Upper lobe of left lung (tissue), 6 donors: ENCODE measurements around the gene DNAJB2. TPM values are rescaled to one million over a fixed set of nuclear protein-coding genes. Genes with fewer than 3 reads are reported as not detected.

ENCODE experiments used
- ATAC-seq, 2 donors: fragments of 200-7000 bp; cut with Tn5 transposase; one replicate each; pipeline ENCODE4 v1.9.1; 2022; ENCODE audit warnings: mild to moderate bottlenecking in 2 of 2, moderate library complexity in 2 of 2; ENCODE audit not compliant: low FRiP score in 2 of 2
- DNase-seq, 2 donors: peaks; one replicate each; pipeline ENCODE4 v3.0.0-alpha.2; 2019 to 2020
- H3K27ac ChIP-seq, 4 donors: fragments of 200-600 bp; sonication (generic); one replicate each; pipeline ENCODE4 v1.5.1; 2016 to 2019
- H3K27me3 ChIP-seq, 4 donors: fragments of 200-600 bp; sonication (generic); one replicate each; pipeline ENCODE4 v1.5.1; 2017 to 2019
- H3K36me3 ChIP-seq, 4 donors: fragments of 200-600 bp; sonication (generic); one replicate each; pipeline ENCODE4 v1.5.1; 2016 to 2019
- H3K4me1 ChIP-seq, 4 donors: fragments of 200-600 bp; sonication (generic); one replicate each; pipeline ENCODE4 v1.5.1; 2018 to 2019
- H3K4me3 ChIP-seq, 4 donors: fragments of 200-600 bp; sonication (generic); one replicate each; pipeline ENCODE4 v1.5.1; 2017 to 2019; ENCODE audit warnings: mild to moderate bottlenecking in 2 of 4, moderate library complexity in 1 of 4
- H3K9me3 ChIP-seq, 4 donors: fragments of 200-600 bp; sonication (generic); one replicate each; pipeline ENCODE4 v1.5.1; 2018 to 2019
- EP300 ChIP-seq, 4 donors: sonication (generic); formaldehyde crosslinking; IDR thresholded peaks; one replicate each; pipeline ENCODE4 v1.5.1; 2017; ENCODE audit warnings: antibody characterized with exemption in 4 of 4, control low read depth in 2 of 4
- POLR2A ChIP-seq, 4 donors: fragments of 450-650 bp; IDR thresholded peaks; one replicate each; pipeline ENCODE4 v1.5.1; 2016 to 2017; ENCODE audit warnings: antibody characterized with exemption in 4 of 4, mild to moderate bottlenecking in 2 of 4
- POLR2AphosphoS5 ChIP-seq, 2 donors: sonication (generic); formaldehyde crosslinking; IDR thresholded peaks; one replicate each; pipeline ENCODE4 v1.5.1; 2017; ENCODE audit warnings: antibody characterized with exemption in 2 of 2
- WGBS, 2 donors: methylation state at CpG; one replicate each; pipeline ENCODE4 v1.1.5; 2017 to 2018; 5-methylcytosine and 5-hydroxymethylcytosine counted together
- total RNA-seq, 6 donors: library from RNA; depleted of rRNA in 4 of 6; stranded (reverse); fragments of >200 nt in 4 of 6; gene quantifications; one replicate each; pipeline versions ENCODE4 v1.1.0 to v1.2.1, GENCODE V29; 2016 to 2021
- TF ChIP-seq, protein P1 (sequence below), 6 experiments: fragments of 450-650 bp in 4 of 6; fragments of 200-600 bp in 2 of 6; sonication (generic) in 2 of 6; IDR thresholded peaks; one replicate each; pipeline ENCODE4 v1.5.1; 2016 to 2019; ENCODE audit warnings: antibody characterized with exemption in 6 of 6
- donor health status: DM: no; HTN: no; CAD: no; lungs with moderate emphysema.
- donor health status: DM: no; HTN: yes; CAD: no; lungs with severe emphysema.

The DNAJB2 gene
- total RNA-seq, 6 donors from 2014 or later, result 58.6 to 86.1 (median 75.5) TPM

DNA sequence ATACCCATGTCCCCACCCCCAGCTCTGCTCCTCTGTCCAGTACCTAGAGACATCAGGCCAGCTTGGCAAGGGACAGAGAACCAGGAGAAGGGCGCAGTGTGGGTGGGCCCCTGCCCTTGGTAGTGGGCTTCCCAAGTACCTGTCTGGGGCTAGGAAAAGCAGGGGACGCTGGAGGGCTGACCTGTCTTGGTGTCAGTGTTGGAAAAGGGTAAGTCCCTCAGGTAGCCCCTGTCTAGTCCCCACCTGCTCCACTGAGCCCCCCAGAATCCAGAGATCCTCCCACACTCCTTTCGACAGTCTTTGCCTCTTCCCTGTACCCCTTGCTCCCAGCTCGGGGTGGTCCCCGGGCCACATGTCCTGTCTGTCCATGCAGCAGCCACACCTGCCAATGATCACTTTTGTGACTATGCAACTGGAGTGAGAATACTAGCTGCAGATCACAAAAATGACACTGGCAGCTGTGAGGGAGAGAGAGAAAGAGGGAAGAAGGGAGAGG is 14.6 kb downstream of the DNAJB2 start:
- H3K4me1 ChIP-seq, result peaks cover 8 to 13% (median 10%) of the 10 kb centered on the region in 4 donors
- H3K36me3 ChIP-seq, result no peaks in the 10 kb centered on the region
- ATAC-seq (no peak), DNase-seq (no peak)
- TF ChIP-seq POLR2AphosphoS5 (IDR thresholded peaks at IDR 0.05), result no peak
- no peak for TF ChIP-seq POLR2A (IDR thresholded peaks at IDR 0.05)
- no peak for TF ChIP-seq EP300 (IDR thresholded peaks at IDR 0.05)
- TF ChIP-seq, protein P1, sequence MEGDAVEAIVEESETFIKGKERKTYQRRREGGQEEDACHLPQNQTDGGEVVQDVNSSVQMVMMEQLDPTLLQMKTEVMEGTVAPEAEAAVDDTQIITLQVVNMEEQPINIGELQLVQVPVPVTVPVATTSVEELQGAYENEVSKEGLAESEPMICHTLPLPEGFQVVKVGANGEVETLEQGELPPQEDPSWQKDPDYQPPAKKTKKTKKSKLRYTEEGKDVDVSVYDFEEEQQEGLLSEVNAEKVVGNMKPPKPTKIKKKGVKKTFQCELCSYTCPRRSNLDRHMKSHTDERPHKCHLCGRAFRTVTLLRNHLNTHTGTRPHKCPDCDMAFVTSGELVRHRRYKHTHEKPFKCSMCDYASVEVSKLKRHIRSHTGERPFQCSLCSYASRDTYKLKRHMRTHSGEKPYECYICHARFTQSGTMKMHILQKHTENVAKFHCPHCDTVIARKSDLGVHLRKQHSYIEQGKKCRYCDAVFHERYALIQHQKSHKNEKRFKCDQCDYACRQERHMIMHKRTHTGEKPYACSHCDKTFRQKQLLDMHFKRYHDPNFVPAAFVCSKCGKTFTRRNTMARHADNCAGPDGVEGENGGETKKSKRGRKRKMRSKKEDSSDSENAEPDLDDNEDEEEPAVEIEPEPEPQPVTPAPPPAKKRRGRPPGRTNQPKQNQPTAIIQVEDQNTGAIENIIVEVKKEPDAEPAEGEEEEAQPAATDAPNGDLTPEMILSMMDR (IDR thresholded peaks at IDR 0.05), result no peak
- WGBS, 2 donors, result 84 to 90% methylated on average over 5 of the region's 5 CpGs
- no peaks in the 10 kb centered on the region for H3K9me3 ChIP-seq
- H3K27me3 ChIP-seq, result no peaks in the 10 kb centered on the region
- peak overlapping the region in 1 of 4 donors; percentile 84 for H3K27ac ChIP-seq
- H3K4me3 ChIP-seq, result no peak overlapping the region

DNA sequence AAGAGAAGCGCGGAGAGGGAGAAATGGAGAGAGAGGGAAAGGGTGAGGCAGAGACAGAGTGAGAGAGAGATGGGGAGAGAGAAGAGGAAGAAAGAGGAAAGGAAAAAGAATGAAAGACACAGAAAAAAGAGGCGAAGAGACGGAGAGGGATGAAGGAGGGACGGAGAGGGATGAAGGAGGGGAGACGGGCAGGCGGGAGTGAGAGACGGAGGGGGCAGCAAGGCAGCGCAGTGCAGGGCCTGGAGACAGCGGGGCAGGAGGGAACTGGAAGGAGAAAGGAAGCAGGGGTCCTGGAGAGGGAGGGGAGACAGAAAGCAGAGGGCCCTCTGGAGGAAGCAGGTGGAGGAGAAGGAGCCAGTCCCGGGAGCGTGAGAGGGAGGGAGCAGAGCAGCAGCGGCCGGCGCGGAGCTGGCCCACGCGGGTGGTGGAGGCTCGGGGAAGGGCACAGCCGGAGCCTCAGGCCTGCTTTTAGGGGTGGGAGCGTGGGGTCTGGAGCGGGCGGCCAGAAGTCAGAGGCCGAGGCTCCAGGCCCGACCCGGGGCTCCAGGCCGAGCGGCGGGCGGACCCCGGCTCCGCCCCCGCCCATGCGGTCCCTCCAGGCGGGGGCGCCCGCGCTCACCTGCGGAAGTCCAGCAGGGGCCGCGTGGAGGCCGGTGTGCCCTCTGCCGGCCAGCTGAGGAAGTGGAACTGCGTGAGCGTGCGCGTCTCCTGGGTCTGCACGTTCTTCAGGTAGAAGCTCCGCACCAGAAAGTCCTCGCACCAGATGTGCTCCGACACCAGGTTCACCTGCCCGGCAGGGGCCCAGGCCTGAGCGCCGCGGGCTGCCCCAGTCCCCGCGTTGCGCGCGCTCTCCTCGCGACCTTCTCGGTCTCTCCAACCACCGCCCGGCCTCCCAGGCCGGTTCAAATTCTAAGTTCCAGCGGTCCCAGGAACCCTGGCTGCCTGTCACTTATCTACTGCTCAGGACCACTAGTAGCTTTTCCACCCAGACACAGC is 15.5 kb downstream of the DNAJB2 start:
- H3K4me3 ChIP-seq, result peak overlapping the region; percentile 27 to 70 (median 50)
- peak; percentile 94 to 97 for DNase-seq
- TF ChIP-seq POLR2AphosphoS5 (IDR thresholded peaks at IDR 0.05) (peak; percentile 49 to 51), EP300 (IDR thresholded peaks at IDR 0.05) (no peak), POLR2A (IDR thresholded peaks at IDR 0.05) (peak in 2 of 4 donors; percentile 25 to 51)
- TF ChIP-seq, protein P1 (IDR thresholded peaks at IDR 0.05), result peak; percentile 98 to 100 (median 100)
- H3K27ac ChIP-seq, result peak overlapping the region in 3 of 4 donors; percentile 55 to 84 (median 79)
- H3K4me1 ChIP-seq, result peaks cover 5 to 11% (median 10%) of the 10 kb centered on the region in 4 donors
- no peaks in the 10 kb centered on the region for H3K27me3 ChIP-seq
- no peaks in the 10 kb centered on the region for H3K36me3 ChIP-seq
- no peaks in the 10 kb centered on the region for H3K9me3 ChIP-seq
- peak; percentile 93 to 96 for ATAC-seq
- 17 to 18% methylated on average over 23 of the region's 67 CpGs for WGBS, 2 donors

DNA sequence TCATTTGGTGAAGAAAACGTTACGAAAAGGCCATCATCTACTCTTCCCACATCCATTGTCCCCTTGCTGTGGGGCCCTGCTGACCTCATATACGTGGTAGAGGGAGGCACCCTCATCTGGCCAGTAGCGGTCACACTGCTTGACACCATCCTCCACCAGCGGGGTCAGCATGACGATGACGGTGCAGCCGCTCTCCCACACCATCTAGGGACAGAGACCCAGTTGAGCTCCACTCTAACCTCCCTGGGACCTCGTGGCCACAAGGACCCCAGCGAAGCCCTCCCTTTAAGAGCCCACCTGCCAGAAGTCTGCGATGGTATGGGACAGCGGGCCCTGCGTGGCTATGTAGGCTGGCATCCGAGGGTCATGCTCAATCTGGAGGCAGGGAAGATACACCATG is 17.0 kb downstream of the DNAJB2 start:
- no peaks in the 10 kb centered on the region for H3K27me3 ChIP-seq
- WGBS, 2 donors, result 80 to 88% methylated on average over 14 of the region's 14 CpGs
- no peak overlapping the region for H3K27ac ChIP-seq
- DNase-seq (no peak), ATAC-seq (no peak)
- no peaks in the 10 kb centered on the region for H3K36me3 ChIP-seq
- TF ChIP-seq, protein P1 (IDR thresholded peaks at IDR 0.05), result no peak
- no peak for TF ChIP-seq EP300 (IDR thresholded peaks at IDR 0.05)
- no peak for TF ChIP-seq POLR2A (IDR thresholded peaks at IDR 0.05)
- no peak for TF ChIP-seq POLR2AphosphoS5 (IDR thresholded peaks at IDR 0.05)
- peaks cover 5 to 11% (median 9%) of the 10 kb centered on the region in 4 donors for H3K4me1 ChIP-seq
- no peak overlapping the region for H3K4me3 ChIP-seq
- H3K9me3 ChIP-seq, result no peaks in the 10 kb centered on the region

DNA sequence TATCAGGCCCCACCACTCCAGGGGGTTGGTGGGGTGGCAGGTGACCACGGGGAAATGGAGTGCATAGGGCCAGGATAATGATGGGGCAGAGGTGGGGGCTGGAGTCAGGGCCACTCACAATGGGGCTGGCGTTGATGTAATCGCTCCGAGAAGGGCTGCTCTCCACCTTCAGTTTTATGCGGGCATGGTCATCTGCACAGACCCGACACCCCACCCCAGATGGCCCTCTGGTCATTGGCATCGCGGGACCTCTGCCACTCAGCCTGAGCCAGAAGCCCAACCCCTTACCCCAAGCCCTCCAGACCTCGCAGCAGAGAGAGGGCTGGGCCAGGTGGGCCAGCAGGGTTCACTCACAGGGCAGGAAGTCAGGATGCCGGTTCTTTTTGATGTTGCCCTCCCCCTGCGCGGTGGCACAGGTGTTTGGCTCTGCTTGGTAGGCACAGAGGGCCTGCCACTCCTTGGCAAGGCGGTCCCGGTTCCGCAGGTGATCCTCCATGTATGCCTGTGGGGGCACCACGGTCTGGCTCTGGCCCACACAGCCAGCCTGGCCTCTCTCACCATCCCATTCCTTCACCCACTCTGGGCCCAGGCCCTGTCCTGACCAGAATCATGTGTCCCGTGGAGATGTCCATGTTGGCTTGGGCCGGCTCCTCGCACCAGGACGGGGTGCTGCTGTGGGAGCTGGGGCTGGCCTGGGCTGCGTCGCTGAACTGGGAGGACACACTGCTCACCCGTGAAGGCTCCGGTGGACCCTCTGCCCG is 17.6 kb downstream of the DNAJB2 start:
- ATAC-seq (no peak), DNase-seq (peak in 1 of 2 donors; percentile 69)
- WGBS, 2 donors, result 90 to 93% methylated on average over 13 to 22 of the region's 25 CpGs
- H3K4me3 ChIP-seq, result no peak overlapping the region
- H3K27me3 ChIP-seq, result no peaks in the 10 kb centered on the region
- peaks cover 5 to 11% (median 9%) of the 10 kb centered on the region in 4 donors for H3K4me1 ChIP-seq
- TF ChIP-seq EP300 (IDR thresholded peaks at IDR 0.05) (no peak), POLR2A (IDR thresholded peaks at IDR 0.05) (no peak), POLR2AphosphoS5 (IDR thresholded peaks at IDR 0.05) (no peak)
- TF ChIP-seq, protein P1 (IDR thresholded peaks at IDR 0.05), result no peak
- no peaks in the 10 kb centered on the region for H3K36me3 ChIP-seq
- no peak overlapping the region for H3K27ac ChIP-seq
- H3K9me3 ChIP-seq, result no peaks in the 10 kb centered on the region
